HepG2 (cell line): ENCODE measurements around the gene MAPK10. TPM values are rescaled to one million over a fixed set of nuclear protein-coding genes. Genes with fewer than 3 reads are reported as not detected.

Source experiments
- ATAC-seq: fragments of 200-7000 bp; cut with Tn5 transposase; 3 replicates; pipeline ENCODE4 v1.9.1; 2020; ENCODE audit warnings: mild to moderate bottlenecking, moderate library complexity
- BruUV-seq: library from RNA; stranded (reverse); fragments of 400-500 nt; replicated peaks from 2 replicates; lab custom pipeline; 2021; lab: Mats Ljungman, UMichigan
- CTCF ChIA-PET: fragments of 300-600 bp; formaldehyde crosslinking; extraction: SDS; loops from one replicate; lab custom pipeline; 2021; ENCODE audit warnings: low total read pairs, inconsistent platforms, low intra/inter-chr PET ratio; lab: Yijun Ruan, JAX
- POLR2A ChIA-PET: fragments of 350-600 bp; sonication (Branson Sonifier 250); formaldehyde crosslinking; loops from one replicate; lab custom pipeline; 2020; ENCODE audit warnings: antibody characterized with exemption, inconsistent platforms; lab: Yijun Ruan, JAX
- DNase-seq: peaks from one replicate; pipeline ENCODE4 v3.0.0-alpha.2; 2015; ENCODE audit warnings: low spot score
- FAIRE-seq: peaks from 3 replicates; lab custom pipeline; 2011; peaks lifted over from hg19 to GRCh38; lab: Jason Lieb, UNC
- H2AFZ ChIP-seq: one replicate; pipeline ENCODE4 v1.6.1; 2011; ENCODE audit warnings: low read length, inconsistent platforms
- H3K27ac ChIP-seq: fragments of 300-600 bp; 3 replicates; pipeline ENCODE4 v1.8.0; 2011; ENCODE audit warnings: mixed run types, mild to moderate bottlenecking, mixed read lengths, low read length, inconsistent platforms; ENCODE audit not compliant: insufficient read depth; ENCODE audit errors: extremely low read length
- H3K27me3 ChIP-seq, 2 experiments: fragments of 200-600 bp in 1 of 2; 2 replicates in 1 of 2; 3 replicates in 1 of 2; pipeline versions ENCODE4 v1.6.0 to v1.8.0; 2011; ENCODE audit warnings: low read length in 2 of 2, mild to moderate bottlenecking in 2 of 2, moderate library complexity in 2 of 2, inconsistent platforms in 1 of 2; ENCODE audit not compliant: insufficient read depth in 2 of 2, control insufficient read depth in 1 of 2
- H3K36me3 ChIP-seq, 2 experiments: fragments of 200-600 bp in 1 of 2; replicated peaks in 1 of 2; 2 replicates in 1 of 2; 3 replicates in 1 of 2; pipeline versions ENCODE4 v1.5.1 to v1.8.0; 2011; ENCODE audit warnings: low read length in 2 of 2, inconsistent platforms in 1 of 2; ENCODE audit not compliant: insufficient read depth in 2 of 2, control insufficient read depth in 1 of 2
- H3K4me1 ChIP-seq: 2 replicates; pipeline ENCODE4 v1.5.1; 2012; ENCODE audit warnings: low read length, inconsistent platforms; ENCODE audit not compliant: insufficient read depth
- H3K4me2 ChIP-seq: 2 replicates; pipeline ENCODE4 v1.6.0; 2011; ENCODE audit warnings: low read depth, low read length, inconsistent platforms
- H3K4me3 ChIP-seq, 3 experiments: fragments of 200-600 bp in 1 of 3; sonication (generic), shearing (Covaris generic) in 1 of 3; replicated peaks in 1 of 3; 2 replicates each; pipeline ENCODE4 v1.5.1; 2011 to 2016; ENCODE audit warnings: low read length in 3 of 3, inconsistent platforms in 2 of 3, low read depth in 2 of 3, mild to moderate bottlenecking in 2 of 3, control low read depth in 1 of 3, mixed read lengths in 1 of 3; ENCODE audit not compliant: insufficient read depth in 1 of 3
- H3K79me2 ChIP-seq: one replicate; pipeline ENCODE4 v1.6.1; 2011; ENCODE audit warnings: low read length, inconsistent platforms; ENCODE audit not compliant: insufficient read depth
- H3K9ac ChIP-seq: 2 replicates; pipeline ENCODE4 v1.6.0; 2011; ENCODE audit warnings: mild to moderate bottlenecking, low read depth, low read length, inconsistent platforms; ENCODE audit not compliant: insufficient read depth
- H3K9me3 ChIP-seq: 2 replicates; pipeline ENCODE4 v1.5.1; 2012; ENCODE audit warnings: mild to moderate bottlenecking, low read length
- H4K20me1 ChIP-seq: 2 replicates; pipeline ENCODE4 v1.6.0; 2011; ENCODE audit warnings: inconsistent platforms, mild to moderate bottlenecking, low read length, moderate library complexity; ENCODE audit not compliant: insufficient read depth
- ARID5B ChIP-seq: IDR thresholded peaks from 2 replicates; pipeline ENCODE4 v1.4.0; 2020; ENCODE audit warnings: mild to moderate bottlenecking, missing genetic modification reagents
- CREBL2 ChIP-seq: sonication (generic); formaldehyde crosslinking; IDR thresholded peaks from 2 replicates; pipeline ENCODE4 v1.8.1; 2023; ENCODE audit warnings: missing genetic modification reagents, mild to moderate bottlenecking, borderline replicate concordance
- FOXJ3 ChIP-seq: sonication (generic); formaldehyde crosslinking; IDR thresholded peaks from 2 replicates; pipeline ENCODE4 v1.4.0; 2020; ENCODE audit warnings: missing genetic modification reagents, mild to moderate bottlenecking, borderline replicate concordance
- GATAD1 ChIP-seq: IDR thresholded peaks from 2 replicates; pipeline ENCODE4 v1.6.1; 2016; ENCODE audit warnings: missing genetic modification reagents, missing compliant biosample characterization
- KLF11 ChIP-seq: IDR thresholded peaks from 2 replicates; pipeline ENCODE4 v1.6.1; 2016; ENCODE audit warnings: missing compliant biosample characterization
- KLF13 ChIP-seq: sonication (generic); formaldehyde crosslinking; IDR thresholded peaks from 2 replicates; pipeline ENCODE4 v1.4.0; 2020; ENCODE audit warnings: mild to moderate bottlenecking, missing genetic modification reagents
- MNT ChIP-seq: fragments of 450-650 bp; IDR thresholded peaks from 2 replicates; pipeline ENCODE4 v1.6.1; 2016
- RNF2 ChIP-seq: fragments of 450-650 bp; conservative IDR thresholded peaks from 2 replicates; pipeline ENCODE4 v1.6.1; 2016; ENCODE audit warnings: low read depth
- TBX3 ChIP-seq: fragments of 450-650 bp; IDR thresholded peaks from 2 replicates; pipeline ENCODE4 v1.6.1; 2017; ENCODE audit warnings: antibody characterized with exemption, mild to moderate bottlenecking, inconsistent platforms, borderline replicate concordance
- TCF7 ChIP-seq: sonication (generic); IDR thresholded peaks from 2 replicates; pipeline ENCODE4 v1.6.1; 2016; ENCODE audit warnings: antibody characterized with exemption, low read depth
- ZNF18 ChIP-seq: sonication (generic); formaldehyde crosslinking; IDR thresholded peaks from 2 replicates; pipeline ENCODE4 v1.8.0; 2022; ENCODE audit warnings: mild to moderate bottlenecking, missing genetic modification reagents; ENCODE audit not compliant: insufficient replicate concordance
- ZNF264 ChIP-seq: sonication (generic); formaldehyde crosslinking; IDR thresholded peaks from 2 replicates; pipeline ENCODE4 v1.4.0; 2020; ENCODE audit warnings: missing genetic modification reagents
- WGBS: methylation state at CpG from one replicate; pipeline ENCODE4 v1.1.6; 2017; ENCODE audit warnings: low lambda C conversion rate; 5-methylcytosine and 5-hydroxymethylcytosine counted together
- in situ Hi-C: cut with HindIII; loops from 2 replicates; pipeline ENCODE4 v1.10.0; 2017; ENCODE audit warnings: low pct_unique_long_range_greater_than_20kb; ENCODE audit not compliant: extremely low pct_ligation_motif_present
- intact Hi-C: fragments of 100-400 bp; cut with micrococcal nuclease; formaldehyde crosslinking; loops from one replicate; pipeline ENCODE4 v1.10.0; 2022; ENCODE audit not compliant: unreplicated experiment
- polyA plus RNA-seq, 8 experiments: library from polyadenylated mRNA; depleted of rRNA in 3 of 8; stranded (reverse) in 7 of 8; unstranded in 1 of 8; fragments of >200 nt; fragmentation: Illumina TruSeq in 4 of 8; extraction: Trizol in 4 of 8; gene quantifications; 2 replicates each; pipeline versions ENCODE4 v1.2.1 to v1.2.3, GENCODE V29; 2011 to 2016; ENCODE audit warnings: low read depth in 4 of 8, missing spikeins in 1 of 8, mixed read lengths in 1 of 8; ENCODE audit not compliant: insufficient read depth in 1 of 8
- total RNA-seq, 5 experiments: library from RNA; depleted of rRNA; stranded (reverse); fragments of >200 nt; fragmentation: Illumina TruSeq; extraction: Trizol; gene quantifications; 2 replicates each; pipeline ENCODE4 v1.2.3, GENCODE V29; 2016; ENCODE audit warnings: low read depth in 1 of 5

MAPK10 gene
- total and polyA plus RNA-seq, 2 of the 13 experiments (the other 11 are each of a cell fraction or from before 2014, with no cell fraction given) = not detected

GRCh38 chr4:86099348-86099747, 260.5 kb downstream of the MAPK10 start (continued):
- TF ChIP-seq CREBL2 (CRISPR knock-in tag) (no peak), KLF13 (no peak), TCF7 (no peak), TBX3 (no peak), KLF11 (CRISPR knock-in tag) (no peak), RNF2 (no peak), ZNF264 (CRISPR knock-in tag) (no peak), MNT (no peak), GATAD1 (CRISPR knock-in tag) (no peak)

- BruUV-seq = no TSS peak
- no peaks in the 10 kb centered on the region for H3K4me1 ChIP-seq
- no peak overlapping the region for H2AFZ ChIP-seq
- H3K4me2 ChIP-seq = no peak overlapping the region
- TF ChIP-seq FOXJ3 (no peak), ARID5B (CRISPR knock-in tag) (no peak), ZNF18 (CRISPR knock-in tag) (no peak)
- TF ChIP-seq, all 625 proteins: peak for 0
- Histone ChIP-seq H3K79me2 (no peaks in the 10 kb centered on the region), H3K4me3 (no peak overlapping the region), H3K27ac (no peak overlapping the region), H3K9ac (no peak overlapping the region), H3K9me3 (no peaks in the 10 kb centered on the region), H4K20me1 (no peaks in the 10 kb centered on the region), H3K36me3 (no peaks in the 10 kb centered on the region), H3K27me3 (no peaks in the 10 kb centered on the region; a peak in 1 of 5 replicates)
- intact Hi-C loops = no loop called here
- in situ Hi-C loops = no loop called here
- DNase-seq (no peak), ATAC-seq (no peak), FAIRE-seq (no peak)
- WGBS = 63% methylated on average over 3 of the region's 3 CpGs
- ChIA-PET POLR2A (no interaction called here), CTCF (no interaction called here)
These were observed 261.2 kb downstream of the MAPK10 start for GRCh38 chr4:86098691-86099090.
